ENCODE measurements around the gene CC2D1A.
"Not testable (repeated sequence)": the region's sequence is repeated elsewhere in the genome, so short reads cannot be mapped to it uniquely, and the experiment has no call there.

Gene CC2D1A

DNA sequence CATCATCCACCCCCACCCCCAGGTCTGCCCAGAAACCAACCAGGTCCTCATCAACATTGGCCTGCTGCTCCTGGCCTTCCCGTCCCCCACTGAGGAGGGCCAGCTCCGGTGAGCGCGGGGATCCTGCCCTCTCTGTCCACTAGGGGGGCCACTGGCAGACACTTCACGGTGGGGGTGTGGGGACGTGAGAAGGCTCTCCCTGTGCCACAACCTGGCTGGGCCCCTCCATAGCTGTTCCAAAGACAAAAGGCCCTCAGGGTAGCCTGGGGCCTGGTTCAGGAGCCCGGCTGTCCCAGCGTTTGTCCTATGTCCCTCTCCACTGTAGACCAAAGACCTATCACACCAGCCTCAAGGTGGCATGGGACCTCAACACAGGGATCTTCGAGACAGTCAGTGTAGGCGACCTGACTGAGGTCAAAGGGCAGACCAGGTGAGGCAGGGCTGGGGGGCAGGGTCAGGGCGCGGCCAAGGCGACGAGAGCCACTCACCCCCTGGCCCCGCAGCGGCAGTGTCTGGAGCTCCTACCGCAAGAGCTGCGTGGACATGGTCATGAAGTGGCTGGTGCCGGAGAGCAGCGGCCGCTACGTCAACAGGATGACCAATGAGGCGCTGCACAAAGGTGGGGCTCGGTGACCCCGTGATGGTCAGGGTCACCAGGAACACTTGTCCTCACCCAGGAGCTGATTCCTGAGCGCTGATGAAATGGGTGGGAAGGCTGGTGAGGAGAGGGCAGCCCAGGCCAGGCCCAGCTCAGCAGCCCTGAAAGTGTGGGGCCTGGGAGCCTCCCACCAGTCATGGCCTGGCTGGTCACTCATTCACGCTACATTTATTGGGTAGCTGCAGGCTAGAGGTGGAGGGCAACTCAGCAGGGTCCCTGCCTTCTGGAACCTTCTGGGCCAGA is 54.2 kb downstream of the CC2D1A start:
- FAIRE-seq (no peak), DNase-seq (ENCODE audit: insufficient read length, low spot score) (peak; percentile 69)

DNA sequence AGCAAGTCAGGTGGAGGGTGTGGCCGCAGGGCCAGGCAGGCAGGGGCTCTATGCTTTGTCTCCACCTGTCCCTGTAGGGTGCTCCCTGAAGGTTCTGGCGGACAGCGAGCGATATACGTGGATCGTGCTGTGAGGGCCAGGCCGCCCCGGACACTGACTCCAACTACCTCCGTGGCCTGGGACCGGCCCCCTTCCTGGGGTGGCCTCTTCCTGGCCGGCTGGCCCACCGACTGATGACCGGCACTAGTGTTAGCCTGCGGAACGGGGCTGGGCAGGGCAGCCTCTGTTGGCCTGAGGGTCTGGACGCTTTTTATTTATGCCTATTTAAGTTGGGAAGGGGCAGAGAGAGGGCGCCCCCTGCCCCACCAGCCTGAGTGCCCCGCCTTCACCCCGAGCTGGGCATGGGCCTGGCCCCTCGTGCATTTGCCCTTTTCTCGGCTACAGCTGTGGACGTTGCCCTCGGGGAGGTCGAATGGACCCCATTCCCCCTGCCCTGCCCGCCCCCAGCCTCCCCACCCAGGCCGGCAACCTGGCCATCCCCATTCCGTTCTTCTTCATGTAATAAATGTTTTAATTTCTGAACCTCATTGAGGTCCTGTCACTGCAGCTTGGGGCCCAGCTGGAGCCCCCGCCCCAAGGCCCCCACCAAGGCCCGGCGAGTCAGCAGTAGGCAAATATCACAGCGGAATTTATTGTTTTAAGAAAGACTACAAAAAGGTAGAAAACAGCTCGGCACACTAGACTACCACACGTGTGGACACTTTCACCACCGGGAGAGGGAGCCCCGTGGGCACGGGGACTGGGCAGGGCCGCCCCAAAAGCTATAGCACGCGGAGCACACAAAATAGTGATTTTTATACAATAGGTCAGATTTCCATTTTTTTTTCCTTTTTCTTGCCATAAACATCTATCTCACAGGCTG is 55.1 kb downstream of the CC2D1A start:
- FAIRE-seq (no peak), DNase-seq (ENCODE audit: insufficient read length, low spot score) (no peak)

DNA sequence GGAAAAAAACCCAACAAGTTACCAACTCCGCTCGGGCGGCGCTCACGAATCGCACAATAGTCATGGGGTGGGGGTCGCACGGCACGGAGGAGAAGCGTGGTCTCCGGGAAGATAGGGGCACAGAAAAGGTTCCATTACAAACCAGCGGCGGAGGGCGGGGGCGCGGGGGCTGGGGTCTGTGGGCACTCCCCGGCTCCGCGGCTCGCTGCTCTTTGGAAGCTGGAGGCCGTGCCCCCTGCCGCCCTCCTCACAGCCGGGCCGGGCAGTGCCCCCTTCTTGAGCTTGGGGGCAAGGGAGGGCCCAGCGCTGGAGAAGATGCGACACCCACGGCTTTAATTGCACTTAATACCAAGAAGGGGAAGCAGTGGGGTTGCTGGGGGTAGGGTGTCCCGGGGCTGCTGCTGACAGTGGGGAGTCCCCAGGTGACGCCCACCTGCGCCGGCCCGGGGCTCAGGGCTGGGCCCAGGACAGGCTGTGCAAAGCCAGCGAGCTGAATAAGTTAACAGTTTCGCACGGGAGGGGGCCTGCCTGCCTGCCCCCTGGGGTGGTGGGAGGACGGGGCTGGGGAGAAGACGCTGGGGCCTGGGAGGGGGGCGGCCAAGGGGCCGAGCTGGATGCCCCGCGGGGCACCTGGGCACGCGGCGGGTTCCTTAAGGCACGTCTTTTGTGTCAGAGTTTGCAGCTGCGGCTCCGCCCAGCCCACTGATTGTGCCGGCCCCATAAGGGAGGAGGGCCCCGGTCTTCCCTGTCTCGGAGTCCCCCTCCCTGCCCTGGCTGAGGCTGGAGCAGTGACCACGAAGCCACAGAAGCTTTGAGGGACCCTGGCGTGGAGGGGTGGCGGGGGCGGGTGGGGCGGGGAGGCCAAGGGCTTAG is 56.1 kb downstream of the CC2D1A start:
- FAIRE-seq (no peak), DNase-seq (ENCODE audit: insufficient read length, low spot score) (no peak)

DNA sequence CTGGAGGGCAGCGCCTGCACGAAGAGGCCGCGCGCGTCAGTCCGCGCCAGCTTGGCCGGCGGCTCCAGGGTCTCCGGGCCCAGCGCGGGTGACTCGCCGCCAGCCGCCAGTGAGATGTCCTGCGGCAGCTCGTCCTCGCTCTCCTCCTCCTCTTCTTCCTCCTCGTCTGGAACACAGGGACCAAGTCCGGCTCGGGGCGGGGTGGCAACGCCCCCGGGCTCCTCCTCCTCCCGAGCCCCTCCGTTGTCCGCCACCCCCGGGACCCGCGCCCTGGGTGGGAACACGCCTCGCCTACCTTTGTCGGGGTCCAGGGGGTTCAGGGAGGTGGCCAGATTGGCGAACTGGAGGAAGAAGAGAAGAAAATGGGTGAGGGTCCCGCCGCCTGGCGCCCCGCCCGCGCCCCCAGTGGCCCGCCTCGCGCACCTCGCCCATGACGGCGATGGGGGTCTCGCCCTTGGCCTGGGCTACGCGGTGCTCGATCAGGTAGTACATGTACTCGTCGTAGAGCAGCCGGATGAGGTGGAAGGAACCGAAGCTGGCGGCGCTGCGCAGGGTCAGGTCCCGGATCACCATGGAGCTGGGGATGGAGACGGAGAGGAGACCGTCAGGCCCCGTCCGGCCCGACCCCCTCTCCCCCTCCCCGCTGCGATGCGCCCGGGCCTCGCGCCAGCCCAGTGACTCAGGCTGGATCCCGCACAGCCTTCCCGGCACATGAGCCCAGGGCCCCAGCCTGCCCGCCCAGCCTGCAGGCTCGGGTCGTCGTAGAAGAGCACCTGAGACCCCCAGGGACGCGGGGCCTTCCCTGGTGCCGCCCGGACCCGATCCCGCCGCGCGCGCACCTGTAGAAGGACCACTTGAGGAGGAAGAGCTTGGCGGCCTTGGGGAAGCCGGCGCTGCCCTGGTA is 57.0 kb downstream of the CC2D1A start:
- DNase-seq (ENCODE audit: insufficient read length, low spot score): no peak
- FAIRE-seq: no peak

DNA sequence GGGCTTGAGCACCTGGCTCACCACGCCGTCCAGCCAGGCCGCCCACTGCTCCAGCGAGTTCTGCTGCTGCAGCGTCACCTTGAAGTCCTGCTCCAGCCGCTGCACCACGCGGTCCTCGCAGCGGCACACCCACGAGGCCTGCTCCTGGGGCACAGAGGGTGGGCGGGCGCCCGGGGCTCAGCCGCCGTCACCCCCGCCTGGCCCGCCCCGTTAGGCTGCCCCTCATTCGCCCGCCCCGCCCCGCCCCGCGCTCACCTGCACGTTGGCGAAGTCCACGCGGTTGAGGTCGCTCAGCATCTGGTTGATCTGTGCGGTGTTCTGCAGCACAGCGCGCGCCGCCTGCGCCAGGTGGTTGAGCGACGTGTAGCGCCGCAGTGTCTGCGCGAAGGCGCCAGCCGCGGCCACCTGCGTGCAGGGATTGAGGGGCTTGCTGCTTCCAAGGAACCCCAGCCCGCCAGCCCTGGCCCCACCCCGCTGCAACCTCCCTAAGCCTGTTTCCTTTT is 57.7 kb downstream of the CC2D1A start:
- DNase-seq (ENCODE audit: insufficient read length, low spot score): no peak
- FAIRE-seq: no peak

DNA sequence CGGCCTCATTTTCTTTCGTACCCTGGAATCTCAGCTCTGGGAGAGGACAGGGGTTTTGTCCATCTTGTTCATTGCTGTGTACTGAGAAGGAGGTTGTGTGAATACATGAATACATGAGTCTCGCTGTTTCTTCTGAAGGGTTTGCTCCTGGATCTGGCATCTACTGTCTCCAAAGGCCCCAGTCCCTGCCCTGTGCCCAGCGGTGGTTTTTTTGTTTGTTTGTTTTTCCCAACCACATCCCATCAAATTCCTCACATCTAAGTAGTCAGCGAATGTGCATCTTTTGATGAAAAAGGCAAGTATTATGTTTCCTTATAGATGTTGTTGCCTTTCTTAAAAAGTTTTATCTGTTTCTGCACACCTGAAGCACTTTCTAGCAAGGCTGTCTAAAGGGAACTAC is 58.8 kb downstream of the CC2D1A start:
- FAIRE-seq: no peak
- no peak for DNase-seq (ENCODE audit: insufficient read length, low spot score)

DNA sequence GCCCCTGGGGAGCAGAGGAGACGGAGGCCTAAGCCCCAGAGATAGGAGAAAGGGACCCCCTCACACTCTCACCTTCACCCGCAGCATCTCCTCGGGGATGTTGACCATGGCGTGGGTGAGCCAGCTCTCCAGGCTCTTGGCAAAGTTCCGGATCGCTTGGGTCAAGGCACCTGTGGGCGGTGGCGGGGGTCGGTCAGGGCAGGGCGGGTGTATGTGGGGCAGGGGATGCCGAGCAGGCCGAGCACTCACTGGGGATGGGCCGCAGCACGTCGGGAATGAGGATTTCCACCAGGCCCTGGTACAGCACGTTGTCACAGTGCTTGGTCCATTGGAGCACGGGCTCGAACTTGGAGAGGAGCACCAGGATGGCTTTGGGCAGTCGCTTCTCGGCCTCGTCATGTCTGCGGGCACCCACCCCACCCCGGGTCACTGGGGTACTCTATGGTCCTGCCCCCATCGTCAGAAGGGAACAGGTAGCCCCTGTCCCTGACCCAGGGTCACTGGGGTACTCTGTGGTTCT is 59.4 kb downstream of the CC2D1A start:
- FAIRE-seq: no peak
- no peak for DNase-seq (ENCODE audit: insufficient read length, low spot score)

DNA sequence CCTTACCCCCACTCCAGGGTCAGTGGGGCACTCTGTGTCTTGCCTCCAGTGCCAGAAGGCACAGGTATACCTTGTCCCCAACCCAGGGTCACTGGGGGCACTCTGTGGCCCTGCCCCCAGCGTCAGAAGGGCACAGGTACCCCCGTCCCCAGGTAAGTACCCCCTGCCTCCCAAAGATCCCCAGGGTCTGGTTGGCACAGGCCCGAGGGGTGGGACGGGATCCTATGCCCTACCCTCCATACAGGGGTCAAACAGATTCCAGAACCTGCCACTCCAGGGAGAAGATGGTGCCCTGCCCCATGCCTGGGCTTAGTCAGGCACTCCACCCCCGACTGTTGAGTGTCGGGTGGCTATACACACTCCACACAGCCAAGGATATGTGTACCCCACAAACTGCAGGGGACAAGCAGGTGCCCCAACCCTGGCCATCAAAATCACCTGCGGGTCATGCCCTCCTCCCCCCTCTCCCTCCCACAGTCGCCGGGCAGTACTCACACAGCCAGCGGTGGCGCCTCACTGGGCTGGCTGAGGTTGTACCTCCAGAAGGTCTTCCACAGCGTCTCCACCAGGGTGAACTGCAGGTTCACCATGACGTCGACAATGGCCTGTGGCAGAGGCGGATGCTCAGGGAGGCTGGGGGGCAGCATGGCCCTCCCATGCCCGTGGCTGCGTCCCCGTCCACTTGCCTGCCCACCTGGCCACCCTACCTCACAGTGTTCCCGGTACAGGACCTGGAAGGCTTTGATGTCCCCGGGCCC is 60.1 kb downstream of the CC2D1A start:
- no peak for FAIRE-seq

DNA sequence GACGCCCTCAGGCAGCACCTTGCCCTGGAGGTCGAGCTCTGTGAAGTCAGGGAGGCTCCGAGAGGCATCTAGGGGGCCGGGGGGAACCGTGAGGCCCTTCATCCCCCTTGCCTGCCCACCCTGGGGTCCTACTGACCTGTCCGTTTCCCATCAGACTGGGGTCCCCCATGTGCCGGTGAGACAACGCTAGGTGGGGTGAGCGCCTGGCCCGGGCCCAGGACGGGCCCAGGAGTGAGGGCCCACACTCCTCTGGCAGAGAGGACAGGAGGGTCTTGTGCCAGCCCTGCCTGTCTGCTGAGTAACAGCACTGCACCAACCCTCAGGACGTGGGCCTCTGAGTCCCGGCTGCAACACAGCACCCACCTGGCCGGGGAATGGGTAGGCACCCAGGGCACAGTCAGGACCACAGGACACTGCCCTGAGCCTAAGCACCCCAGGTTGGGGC is 60.7 kb downstream of the CC2D1A start:
- no peak for FAIRE-seq
- no peak for DNase-seq (ENCODE audit: insufficient read length, low spot score)

More for the DNA sequence above, 60.1 kb downstream of the CC2D1A start:
- no peak for DNase-seq (ENCODE audit: insufficient read length, low spot score)

DNA sequence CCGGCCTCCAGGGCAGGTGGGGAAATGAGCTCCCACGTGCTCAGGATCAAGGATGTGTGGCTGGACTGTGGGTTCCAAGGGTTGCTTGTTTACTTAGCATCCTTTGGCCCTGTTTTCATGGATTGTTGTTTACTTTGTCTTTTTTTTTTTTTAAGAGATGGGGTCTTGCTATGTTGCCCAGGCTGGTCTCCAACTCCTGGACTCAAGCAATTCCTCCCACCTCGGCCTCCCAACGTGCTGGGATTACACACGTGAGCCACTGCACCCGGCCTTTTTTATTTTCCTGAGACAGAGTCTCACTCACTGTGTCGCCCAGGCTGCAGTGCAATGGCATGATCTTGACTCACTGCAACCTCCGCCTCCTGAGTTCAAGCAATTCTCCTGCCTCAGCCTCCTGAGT is 61.2 kb downstream of the CC2D1A start:
- not testable (repeated sequence) for DNase-seq (ENCODE audit: insufficient read length, low spot score); FAIRE-seq

DNA sequence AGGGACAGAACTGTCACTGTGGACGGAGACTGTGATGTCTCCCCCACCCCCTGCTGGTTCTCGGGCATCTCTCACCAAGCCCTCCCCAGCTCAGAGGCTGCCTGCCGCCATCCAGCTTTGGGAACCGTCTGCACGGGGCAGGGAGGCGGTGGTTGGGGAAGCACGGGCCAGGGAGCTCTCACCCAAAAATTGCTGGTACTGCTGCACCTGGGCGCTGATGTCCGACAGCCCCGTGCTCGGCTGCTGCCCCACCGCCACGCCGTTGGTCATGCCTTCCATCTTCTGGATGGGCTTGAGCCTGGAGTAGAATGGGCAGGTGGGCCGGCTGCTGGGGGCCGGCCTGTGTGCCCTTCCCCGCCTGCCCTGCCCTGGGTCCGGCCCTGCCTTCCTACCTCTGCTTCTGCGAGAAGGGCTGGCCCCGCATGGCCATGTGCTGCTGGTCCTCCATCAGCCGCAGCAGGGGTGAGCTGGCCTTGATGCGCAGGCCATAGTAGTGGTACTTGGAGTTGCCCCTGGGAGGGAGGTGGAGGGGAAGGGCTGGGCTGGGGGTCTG is 62.5 kb downstream of the CC2D1A start:
- no peak for DNase-seq (ENCODE audit: insufficient read length, low spot score)
- FAIRE-seq: no peak

DNA sequence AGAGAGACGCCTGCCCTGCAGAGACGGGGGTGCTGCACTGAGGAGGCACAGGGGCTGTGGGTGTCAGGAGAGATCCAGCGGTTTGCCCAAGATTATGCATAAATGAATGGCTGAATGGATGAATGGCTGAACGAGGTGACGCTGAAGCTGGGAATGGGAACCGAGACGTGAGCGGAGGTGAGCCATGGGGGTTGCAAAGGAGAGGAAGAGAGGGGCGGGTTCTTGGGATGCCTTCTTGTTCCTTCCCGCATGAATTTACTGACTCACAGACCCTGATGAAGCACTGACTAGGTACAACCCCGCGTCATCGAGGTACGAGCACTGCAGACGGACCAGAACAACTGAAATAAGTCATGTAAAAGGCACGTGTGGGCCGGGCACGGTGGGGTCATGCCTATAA is 63.0 kb downstream of the CC2D1A start:
- DNase-seq (ENCODE audit: insufficient read length, low spot score): no peak
- no peak for FAIRE-seq

DNA sequence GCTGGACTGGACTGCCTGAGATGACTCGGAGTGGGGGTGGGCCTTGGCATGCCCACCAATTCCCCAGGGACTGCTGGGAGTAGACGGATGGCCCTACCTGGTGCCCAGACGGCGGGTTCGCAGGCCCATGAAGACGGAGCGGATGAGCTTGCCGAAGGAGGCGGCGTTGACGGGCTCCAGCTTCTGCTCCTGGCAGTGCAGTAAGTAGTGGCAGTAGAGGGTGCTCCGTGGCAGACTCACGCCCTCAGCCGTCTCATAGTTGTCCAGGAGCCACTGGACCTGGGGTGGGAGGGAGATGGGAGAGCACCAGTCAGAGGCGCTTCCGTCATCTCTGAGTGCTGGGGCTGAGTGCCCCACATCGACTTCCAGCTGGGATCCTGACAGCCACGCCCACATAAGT is 63.9 kb downstream of the CC2D1A start:
- DNase-seq (ENCODE audit: insufficient read length, low spot score): no peak
- FAIRE-seq: no peak

DNA sequence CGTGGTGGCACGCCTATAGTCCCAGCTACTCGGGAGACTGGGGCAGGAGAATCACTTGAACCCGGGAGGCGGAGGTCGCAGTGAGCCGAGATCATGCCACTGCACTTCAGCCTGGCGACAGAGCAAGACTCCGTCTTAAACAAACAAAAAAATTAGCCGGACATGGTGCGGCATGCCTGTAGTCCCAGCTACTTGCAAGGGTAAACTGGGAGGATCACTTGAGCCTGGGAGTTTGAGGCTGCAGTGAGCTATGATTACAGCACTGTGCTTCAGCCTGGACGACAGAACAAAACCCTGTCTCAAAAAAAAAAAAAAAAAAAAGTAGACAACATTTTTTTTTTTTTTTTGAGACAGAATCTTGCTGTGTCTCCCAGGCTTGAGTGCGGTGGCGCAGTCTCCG is 65.9 kb downstream of the CC2D1A start:
- not testable (repeated sequence) for DNase-seq (ENCODE audit: insufficient read length, low spot score); FAIRE-seq

DNA sequence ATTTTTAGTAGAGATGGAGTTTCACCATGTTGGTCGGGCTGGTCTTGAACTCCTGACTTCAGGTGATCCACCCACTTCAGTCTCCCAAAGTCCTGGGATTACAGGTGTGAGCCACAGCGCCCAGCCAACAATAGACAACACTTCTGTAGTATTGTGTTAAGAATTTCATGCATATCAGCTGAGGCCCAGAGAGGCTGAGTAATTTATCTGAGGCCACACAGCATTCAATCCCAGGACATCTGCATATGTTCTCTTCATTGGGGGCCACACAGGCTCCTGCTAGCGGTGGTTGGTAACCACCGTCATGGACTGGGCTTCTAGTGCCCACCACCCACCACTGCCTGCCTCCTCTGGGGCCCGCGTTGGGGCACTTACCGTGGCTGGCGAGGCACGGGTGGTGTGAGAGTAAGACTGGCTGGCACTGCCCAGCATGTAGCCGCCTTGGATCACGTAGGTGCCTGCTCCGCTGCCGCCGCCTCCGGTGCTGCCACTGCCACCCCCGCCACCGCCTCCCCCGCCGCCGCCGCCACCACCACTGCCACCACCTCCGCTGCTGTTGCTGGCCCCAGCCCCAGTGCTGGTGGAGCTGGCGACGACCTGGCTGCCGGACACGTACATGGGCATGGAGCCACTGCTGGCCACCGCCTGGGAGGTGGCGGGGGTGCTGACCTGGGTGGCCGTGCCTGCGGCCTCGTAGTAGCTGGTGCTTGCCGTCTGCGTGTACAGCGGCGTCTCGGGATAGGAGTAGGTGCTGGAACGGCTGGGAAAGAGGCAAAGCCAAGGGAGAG is 66.6 kb downstream of the CC2D1A start:
- no peak for DNase-seq (ENCODE audit: insufficient read length, low spot score)
- no peak for FAIRE-seq

DNA sequence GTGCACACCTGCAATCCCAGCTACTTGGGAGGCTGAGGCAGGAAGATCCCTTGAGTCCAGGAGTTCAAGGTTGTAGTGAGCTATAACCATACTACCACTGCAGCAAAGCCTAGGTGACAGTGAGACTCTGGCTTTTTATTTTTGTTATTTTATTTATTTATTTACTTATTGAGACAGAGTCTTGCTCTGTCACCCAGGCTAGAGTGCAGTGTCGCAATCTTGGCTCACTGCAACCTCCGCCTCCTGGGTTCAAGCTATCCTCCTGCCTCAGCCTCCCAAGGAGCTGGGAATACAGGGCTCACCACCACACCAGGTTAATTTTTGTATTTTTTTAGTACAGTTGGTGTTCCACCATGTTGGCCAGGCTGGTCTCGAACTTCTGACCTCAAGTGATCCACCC is 67.5 kb downstream of the CC2D1A start:
- FAIRE-seq; DNase-seq (ENCODE audit: insufficient read length, low spot score): not testable (repeated sequence)

DNA sequence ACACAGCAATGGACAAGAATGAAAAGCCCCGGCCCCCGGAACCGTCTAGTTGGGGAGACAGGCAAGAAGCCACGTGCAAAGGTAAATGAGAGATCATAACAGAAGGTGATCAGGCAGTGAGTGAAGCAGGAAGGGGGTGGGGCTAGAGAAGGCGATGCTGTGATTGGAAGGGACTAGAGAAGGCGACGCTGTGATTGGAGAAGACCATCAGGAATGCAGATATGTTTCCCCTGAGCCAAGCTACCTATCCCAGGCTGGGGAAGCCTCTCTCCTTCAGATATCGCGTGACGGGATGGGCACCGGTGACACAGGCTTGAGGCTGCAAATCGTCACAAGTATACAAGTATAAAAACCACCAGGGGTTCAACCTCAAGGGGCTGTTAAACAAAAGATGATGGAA is 68.1 kb downstream of the CC2D1A start:
- DNase-seq (ENCODE audit: insufficient read length, low spot score) (no peak), FAIRE-seq (no peak)
